NCI-H69 (cell line): ENCODE data around the gene TRIM5.

Experiments used
- DNase-seq: peaks from one replicate; lab custom pipeline; 2025; lab: John Stamatoyannopoulos, UW

Gene TRIM5

GRCh38 chr11:5624489-5625279 is 60.2 kb downstream of the TRIM5 start, which contains the start of gene TRIM34:
TSS of gene TRIM34 (plus strand) at chr11:5625001. CDS start at chr11:5632332, 7,331 bp downstream.
- no peak for DNase-seq

GRCh38 chr11:5622802-5623201 is 62.1 kb downstream of the TRIM5 start:
- no peak for DNase-seq

- no peak for DNase-seq
Measured at GRCh38 chr11:5621580-5621979, 63.3 kb downstream of the TRIM5 start.

GRCh38 chr11:5620651-5621521 is 64.0 kb downstream of the TRIM5 start:
- DNase-seq = no peak

GRCh38 chr11:5618807-5619206 is 66.1 kb downstream of the TRIM5 start:
- DNase-seq = no peak
